ENCODE results near the gene MBNL1.

The MBNL1 gene

DNA sequence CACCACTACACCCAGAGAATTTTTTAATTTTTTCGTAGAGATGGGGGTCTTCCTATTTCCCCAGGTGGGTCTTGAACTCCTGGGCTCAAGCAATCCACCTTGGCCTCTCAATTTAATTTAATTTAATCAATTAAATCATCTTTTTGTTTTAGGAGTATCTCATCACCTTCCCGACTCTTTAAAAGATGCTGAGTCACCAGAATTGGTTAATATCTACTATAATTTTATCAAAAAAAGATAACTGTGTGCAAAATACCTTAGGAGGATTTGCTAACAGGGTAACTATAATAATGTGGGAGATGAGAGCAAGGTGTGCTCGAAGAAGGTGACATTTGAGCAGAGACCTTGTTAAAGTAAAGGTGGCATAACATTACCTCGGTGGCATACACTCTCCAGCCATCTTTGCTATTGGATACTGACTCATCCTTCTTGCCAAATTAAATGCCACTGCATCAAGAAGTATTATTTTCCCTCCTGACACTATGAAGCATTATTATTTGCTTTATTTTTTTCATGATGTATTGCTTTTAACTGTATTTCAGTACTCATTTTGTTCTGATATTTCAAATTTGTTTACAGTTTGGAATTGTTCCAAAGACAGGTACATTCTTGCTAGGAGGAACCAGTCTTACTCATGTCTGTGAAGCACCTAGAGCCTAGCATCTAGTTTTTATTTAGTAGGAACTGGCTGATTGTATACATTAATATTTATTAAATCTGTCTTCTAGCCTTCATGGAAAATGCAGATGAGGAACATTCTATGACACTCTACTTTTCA lies 200.7 kb downstream of the MBNL1 start:
- H3K4me2 ChIP-seq (ENCODE audit: insufficient read depth, low read length) = no peak overlapping the region
- ATAC-seq (ENCODE audit: insufficient read depth, low read depth) (no peak), DNase-seq (no peak)
- H3K79me2 ChIP-seq (ENCODE audit: insufficient read depth, low read length) = no peaks in the 10 kb centered on the region
- peaks cover 17% of the 10 kb centered on the region; the same call in 1 of the 2 replicates for H3K36me3 ChIP-seq (ENCODE audit: insufficient read depth, low read length)
- no peak overlapping the region for H3K27ac ChIP-seq (ENCODE audit: low read length)
- no peaks in the 10 kb centered on the region for H3K4me1 ChIP-seq (ENCODE audit: insufficient read depth, low read length)
- no peak overlapping the region for H3K4me3 ChIP-seq (ENCODE audit: low read depth in 1 of 2, low read length in 2 of 2)
- no peak overlapping the region for H2AFZ ChIP-seq (ENCODE audit: low read depth, low read length)
- TF ChIP-seq, protein P1, sequence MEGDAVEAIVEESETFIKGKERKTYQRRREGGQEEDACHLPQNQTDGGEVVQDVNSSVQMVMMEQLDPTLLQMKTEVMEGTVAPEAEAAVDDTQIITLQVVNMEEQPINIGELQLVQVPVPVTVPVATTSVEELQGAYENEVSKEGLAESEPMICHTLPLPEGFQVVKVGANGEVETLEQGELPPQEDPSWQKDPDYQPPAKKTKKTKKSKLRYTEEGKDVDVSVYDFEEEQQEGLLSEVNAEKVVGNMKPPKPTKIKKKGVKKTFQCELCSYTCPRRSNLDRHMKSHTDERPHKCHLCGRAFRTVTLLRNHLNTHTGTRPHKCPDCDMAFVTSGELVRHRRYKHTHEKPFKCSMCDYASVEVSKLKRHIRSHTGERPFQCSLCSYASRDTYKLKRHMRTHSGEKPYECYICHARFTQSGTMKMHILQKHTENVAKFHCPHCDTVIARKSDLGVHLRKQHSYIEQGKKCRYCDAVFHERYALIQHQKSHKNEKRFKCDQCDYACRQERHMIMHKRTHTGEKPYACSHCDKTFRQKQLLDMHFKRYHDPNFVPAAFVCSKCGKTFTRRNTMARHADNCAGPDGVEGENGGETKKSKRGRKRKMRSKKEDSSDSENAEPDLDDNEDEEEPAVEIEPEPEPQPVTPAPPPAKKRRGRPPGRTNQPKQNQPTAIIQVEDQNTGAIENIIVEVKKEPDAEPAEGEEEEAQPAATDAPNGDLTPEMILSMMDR (IDR thresholded peaks at IDR 0.05; ENCODE audit: borderline replicate concordance, extremely low read depth, low read length, poor library complexity, severe bottlenecking) = no peak
- no peak for TF ChIP-seq EZH2 (IDR thresholded peaks at IDR 0.05; ENCODE audit: borderline replicate concordance, low read depth, low read length, severe bottlenecking)
- H3K9me3 ChIP-seq (ENCODE audit: insufficient read depth, low read length, severe bottlenecking) = no peaks in the 10 kb centered on the region
- H3K9ac ChIP-seq (ENCODE audit: low read depth, low read length) = no peak overlapping the region
- no peaks in the 10 kb centered on the region for H3K27me3 ChIP-seq (ENCODE audit: insufficient read depth, low read length, poor library complexity)
- no peaks in the 10 kb centered on the region for H4K20me1 ChIP-seq (ENCODE audit: insufficient read depth, low read length)

DNA sequence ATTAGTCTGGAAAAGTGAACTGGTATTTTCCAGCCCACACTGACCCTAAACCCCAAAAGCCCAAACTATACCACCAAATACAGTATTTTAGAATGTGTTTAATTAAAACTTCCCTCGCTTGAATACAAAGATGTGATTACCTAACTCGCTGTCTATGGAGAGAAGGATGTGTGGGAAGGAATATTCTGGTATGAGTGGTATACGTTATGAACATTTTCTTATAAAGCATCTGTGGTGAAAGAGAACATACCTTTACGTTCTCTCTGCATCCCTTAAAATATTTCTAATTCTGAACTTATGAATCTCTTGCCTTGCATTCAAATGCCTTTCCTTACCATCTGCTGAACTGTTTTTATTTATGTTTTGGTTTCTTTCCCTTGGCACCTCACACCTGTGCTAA lies 201.4 kb downstream of the MBNL1 start:
- Histone ChIP-seq H4K20me1 (ENCODE audit: insufficient read depth, low read length) (no peaks in the 10 kb centered on the region), H3K36me3 (ENCODE audit: insufficient read depth, low read length) (peaks cover 11% of the 10 kb centered on the region; the same call in 1 of the 2 replicates), H3K27ac (ENCODE audit: low read length) (no peak overlapping the region), H3K79me2 (ENCODE audit: insufficient read depth, low read length) (no peaks in the 10 kb centered on the region), H3K4me2 (ENCODE audit: insufficient read depth, low read length) (no peak overlapping the region), H3K4me1 (ENCODE audit: insufficient read depth, low read length) (no peaks in the 10 kb centered on the region), H3K27me3 (ENCODE audit: insufficient read depth, low read length, poor library complexity) (no peaks in the 10 kb centered on the region), H3K4me3 (ENCODE audit: low read depth in 1 of 2, low read length in 2 of 2) (no peak overlapping the region), H3K9me3 (ENCODE audit: insufficient read depth, low read length, severe bottlenecking) (no peaks in the 10 kb centered on the region), H2AFZ (ENCODE audit: low read depth, low read length) (no peak overlapping the region), H3K9ac (ENCODE audit: low read depth, low read length) (no peak overlapping the region)
- ATAC-seq (ENCODE audit: insufficient read depth, low read depth) = no peak
- no peak for DNase-seq
- TF ChIP-seq, protein P1 (IDR thresholded peaks at IDR 0.05; ENCODE audit: borderline replicate concordance, extremely low read depth, low read length, poor library complexity, severe bottlenecking) = no peak
- no peak for TF ChIP-seq EZH2 (IDR thresholded peaks at IDR 0.05; ENCODE audit: borderline replicate concordance, low read depth, low read length, severe bottlenecking)

DNA sequence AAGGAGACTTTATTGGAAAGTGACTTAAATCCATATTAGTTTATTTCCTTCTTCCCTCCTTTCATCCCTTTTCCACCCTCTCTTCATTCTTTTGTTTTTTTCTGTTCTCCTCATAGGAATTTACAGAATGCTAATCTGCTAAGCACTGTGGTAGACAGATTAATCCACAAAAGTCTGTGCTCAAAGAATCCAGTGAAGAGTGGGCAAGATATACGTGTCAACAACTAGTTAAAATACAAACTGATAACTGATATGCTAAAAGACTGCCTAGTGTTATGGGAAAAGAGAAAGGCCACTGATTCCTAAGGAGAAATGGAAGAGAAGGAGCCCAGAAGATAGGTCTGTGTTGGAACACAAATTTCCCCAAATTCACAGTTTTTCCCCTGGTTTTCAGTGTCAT lies 202.2 kb downstream of the MBNL1 start:
- Histone ChIP-seq H3K4me3 (ENCODE audit: low read depth in 1 of 2, low read length in 2 of 2) (no peak overlapping the region), H2AFZ (ENCODE audit: low read depth, low read length) (no peak overlapping the region), H3K27ac (ENCODE audit: low read length) (no peak overlapping the region), H3K27me3 (ENCODE audit: insufficient read depth, low read length, poor library complexity) (no peaks in the 10 kb centered on the region), H3K4me1 (ENCODE audit: insufficient read depth, low read length) (no peaks in the 10 kb centered on the region), H3K36me3 (ENCODE audit: insufficient read depth, low read length) (peaks cover 3% of the 10 kb centered on the region; the same call in 1 of the 2 replicates), H3K9me3 (ENCODE audit: insufficient read depth, low read length, severe bottlenecking) (no peaks in the 10 kb centered on the region), H3K9ac (ENCODE audit: low read depth, low read length) (no peak overlapping the region), H3K79me2 (ENCODE audit: insufficient read depth, low read length) (no peaks in the 10 kb centered on the region), H4K20me1 (ENCODE audit: insufficient read depth, low read length) (no peaks in the 10 kb centered on the region), H3K4me2 (ENCODE audit: insufficient read depth, low read length) (no peak overlapping the region)
- ATAC-seq (ENCODE audit: insufficient read depth, low read depth) = no peak
- DNase-seq = no peak
- TF ChIP-seq, protein P1 (IDR thresholded peaks at IDR 0.05; ENCODE audit: borderline replicate concordance, extremely low read depth, low read length, poor library complexity, severe bottlenecking) = no peak
- TF ChIP-seq EZH2 (IDR thresholded peaks at IDR 0.05; ENCODE audit: borderline replicate concordance, low read depth, low read length, severe bottlenecking) = no peak

All from DND-41 (cell line).